Femur (tissue), 1 donor: ENCODE data around the gene FBXW7.

Source experiments
- DNase-seq: peaks from one replicate; pipeline ENCODE4 v3.0.0-alpha.2; 2017

FBXW7 gene

DNA sequence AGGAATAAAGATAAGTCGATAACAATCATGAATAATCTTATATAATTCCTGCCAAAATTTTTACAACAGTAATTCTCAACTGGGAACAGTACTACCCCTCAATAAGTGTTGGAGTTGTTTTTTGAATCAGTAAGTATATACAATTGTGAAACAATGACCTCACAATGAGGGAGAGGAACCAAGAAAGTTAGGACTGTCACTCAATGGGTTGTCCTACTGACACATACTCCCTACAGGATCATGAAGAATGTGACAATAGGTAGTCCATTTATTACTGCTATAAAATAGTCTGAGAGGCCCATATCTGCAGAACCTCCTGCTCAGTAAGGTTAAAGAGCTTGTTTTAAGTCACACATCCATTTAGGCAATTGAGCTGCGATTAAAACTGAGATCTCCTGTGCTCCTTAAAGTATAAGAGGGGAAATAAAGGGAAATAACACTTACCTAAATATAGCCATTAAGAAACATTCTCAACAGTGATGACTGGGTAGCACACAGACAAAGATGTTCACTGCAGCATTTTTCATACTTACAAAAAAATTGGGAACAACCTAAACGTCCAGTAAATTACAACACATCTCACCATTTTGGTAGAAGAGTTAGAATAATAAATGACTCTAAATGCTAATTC is 26.2 kb downstream of the FBXW7 start:
- DNase-seq = no peak

DNA sequence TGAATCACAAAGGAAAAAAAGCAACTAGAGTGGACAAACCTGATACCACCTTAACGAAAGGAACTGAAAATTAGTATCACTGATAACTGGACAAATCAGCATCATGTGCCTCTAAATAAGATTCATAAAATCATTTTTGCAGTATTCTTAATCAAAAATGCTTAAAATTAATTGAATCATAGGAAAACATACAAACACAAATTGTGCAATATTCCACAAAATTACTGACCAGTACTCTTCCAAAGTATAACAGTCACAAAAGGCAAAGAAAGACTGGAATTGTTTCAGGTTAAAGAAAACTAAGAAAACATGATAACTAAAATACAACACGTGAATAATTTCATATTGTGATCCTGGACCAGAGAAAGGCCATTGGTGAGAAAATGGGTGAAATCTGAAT is 27.1 kb downstream of the FBXW7 start:
- no peak for DNase-seq

DNA sequence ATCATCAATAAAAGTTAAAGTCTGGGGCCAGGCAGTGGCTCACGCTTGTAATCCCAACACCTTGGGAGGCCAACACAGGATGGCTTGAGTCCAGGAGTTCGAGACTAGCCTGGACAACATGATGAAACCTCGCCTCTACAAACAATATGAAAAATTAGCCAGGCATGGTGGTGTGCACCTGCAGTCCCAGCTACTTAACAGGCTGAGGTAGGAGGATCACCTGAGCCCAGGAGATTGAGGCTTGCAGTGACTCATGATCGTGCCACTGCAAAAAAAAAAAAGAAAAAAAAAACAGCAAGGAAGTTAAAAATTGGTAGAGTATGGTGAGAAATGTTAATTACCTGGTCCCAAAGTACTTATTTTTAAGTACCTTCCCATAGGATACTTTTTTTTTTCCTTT is 27.5 kb downstream of the FBXW7 start:
- DNase-seq = no peak

DNA sequence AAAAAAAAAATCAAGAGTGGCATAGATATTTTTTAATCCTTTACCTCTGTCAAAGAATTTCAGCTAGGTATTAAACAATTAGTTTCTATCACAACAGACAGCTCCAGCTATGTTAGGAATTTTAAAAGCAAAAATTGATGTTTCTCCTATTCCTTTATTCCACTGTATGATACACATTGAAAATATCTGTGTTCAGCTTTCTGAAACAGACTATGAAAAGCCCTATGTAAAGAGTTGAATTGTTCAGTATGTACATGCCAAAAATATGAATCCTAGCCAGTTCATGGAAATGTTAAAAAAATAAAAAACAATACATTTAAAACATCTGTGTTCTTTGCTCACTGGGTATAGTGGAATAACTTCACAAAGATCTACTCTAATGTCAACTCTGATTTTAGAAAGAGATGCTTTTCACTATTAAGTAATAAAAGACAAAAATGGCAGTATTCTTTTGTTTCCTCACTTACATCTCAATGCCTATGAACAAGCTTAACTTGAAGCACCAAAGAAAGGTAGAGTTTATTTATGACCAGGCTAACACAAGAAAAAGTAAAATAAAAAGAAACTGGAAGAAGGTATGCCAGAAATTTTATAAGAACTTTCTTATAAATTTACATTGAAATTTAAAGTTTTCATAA is 32.1 kb downstream of the FBXW7 start:
- DNase-seq = no peak

DNA sequence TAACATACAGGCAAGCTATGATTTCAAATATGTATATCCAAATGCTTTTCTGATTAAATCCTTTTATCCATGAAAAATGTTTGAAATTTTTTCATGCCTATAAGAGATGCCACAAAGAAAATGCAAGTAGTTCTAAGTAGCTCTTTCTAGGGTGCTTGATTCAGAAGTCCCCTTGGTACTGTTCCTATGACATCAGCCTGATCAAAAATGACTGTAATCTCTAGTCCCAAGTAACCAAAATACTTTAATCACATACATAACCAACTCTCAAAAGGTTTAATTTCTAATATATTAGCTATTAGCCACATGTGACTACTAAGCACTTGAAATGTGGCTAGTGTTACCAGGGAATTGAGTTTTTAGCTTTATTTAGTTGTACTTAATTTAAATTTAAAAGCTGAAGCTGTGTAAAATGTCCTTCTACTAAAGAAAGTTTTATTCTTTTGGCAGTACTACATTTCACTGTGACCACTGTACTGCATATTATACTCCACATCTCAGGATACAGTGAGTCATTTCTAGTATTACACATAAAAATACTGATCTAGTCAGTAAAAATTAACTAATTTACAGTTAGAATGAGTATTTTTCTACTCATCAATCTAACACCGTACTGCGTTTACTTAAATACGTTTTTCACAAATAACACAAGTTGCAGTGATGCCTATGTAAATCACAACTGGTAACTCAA is 33.9 kb downstream of the FBXW7 start:
- no peak for DNase-seq

DNA sequence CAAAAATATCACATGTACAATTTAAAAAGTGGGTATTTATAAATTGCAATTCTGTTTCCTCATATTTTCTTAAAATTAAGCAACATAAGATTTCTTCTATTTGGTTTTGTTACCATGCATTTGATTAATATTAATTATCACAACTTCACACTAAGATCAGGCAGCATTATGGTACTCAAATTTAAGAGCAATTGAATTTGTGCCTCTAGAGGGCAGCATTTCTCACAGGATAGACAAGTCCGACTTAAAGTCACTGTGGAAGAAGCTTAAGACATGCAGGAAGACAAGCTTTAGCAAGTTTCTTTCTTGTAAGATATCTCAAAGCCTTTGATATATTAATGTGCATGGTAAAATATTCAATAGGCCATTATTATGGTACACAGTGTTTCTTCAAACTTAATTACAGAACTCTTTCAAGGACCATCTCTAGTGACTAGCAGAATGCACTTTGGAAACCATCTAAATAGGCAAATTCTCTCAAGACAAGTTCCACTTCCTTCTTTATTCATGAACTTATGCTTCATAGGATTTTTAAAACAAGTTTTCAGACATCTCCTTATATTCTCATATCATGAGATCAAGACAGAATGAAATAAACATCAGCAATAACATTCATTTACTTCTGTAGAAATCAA is 35.0 kb downstream of the FBXW7 start:
- peak; percentile 30 for DNase-seq

DNA sequence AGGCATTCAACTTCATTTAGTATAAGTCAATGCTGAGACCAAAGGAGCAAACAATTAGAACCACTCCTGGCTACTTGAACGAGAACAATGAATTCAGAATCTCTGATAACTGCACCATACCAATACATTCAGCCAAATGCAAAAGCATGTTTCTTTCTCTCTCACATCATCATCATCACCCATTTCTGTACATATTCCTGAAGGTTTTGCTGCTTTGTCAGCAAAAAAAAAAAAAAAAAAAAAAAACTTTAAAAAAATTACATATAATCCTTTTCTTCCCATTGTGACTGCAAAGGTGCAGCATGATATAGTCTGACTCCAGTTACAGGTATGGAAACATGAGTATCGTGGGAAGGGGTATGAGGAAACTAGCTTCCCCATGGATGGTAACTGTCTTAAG is 35.6 kb downstream of the FBXW7 start:
- no peak for DNase-seq

DNA sequence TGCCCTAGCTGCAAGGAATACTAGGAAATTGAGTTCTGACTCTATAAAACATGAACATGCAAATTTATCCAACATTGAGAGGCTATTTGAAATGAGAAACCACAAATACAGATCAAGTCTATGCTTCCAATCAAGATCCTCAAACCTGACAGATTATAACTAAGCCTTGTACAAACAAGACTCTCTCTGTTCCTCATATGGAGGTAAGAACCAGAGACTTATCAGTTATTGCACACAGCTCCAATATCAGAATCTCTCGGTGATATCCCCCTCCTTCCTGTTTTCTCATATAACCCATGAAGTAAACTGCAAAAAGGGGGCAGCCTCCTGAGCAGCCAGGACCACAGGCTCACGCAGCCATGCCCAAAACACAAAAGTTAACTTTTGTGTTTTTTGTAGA is 36.5 kb downstream of the FBXW7 start:
- no peak for DNase-seq

DNA sequence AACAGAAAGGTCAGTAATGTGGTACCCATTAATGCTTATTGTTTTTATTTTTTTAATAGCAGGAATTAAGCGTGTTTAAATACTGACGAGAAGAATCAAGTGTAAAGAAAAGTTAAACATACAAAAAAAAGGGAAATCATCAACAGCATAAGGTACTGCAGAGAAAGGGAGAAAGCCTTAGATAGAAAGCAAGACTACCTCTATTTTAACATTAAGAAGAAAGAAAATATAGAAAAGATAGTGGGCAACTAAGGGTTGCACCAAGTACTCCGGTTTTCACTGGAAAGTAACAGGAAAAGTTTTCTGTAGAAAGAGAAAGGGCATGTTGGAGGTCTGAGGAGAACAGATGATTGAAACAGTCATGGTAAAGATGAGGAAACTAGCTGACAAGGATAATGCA is 41.9 kb downstream of the FBXW7 start:
- no peak for DNase-seq

DNA sequence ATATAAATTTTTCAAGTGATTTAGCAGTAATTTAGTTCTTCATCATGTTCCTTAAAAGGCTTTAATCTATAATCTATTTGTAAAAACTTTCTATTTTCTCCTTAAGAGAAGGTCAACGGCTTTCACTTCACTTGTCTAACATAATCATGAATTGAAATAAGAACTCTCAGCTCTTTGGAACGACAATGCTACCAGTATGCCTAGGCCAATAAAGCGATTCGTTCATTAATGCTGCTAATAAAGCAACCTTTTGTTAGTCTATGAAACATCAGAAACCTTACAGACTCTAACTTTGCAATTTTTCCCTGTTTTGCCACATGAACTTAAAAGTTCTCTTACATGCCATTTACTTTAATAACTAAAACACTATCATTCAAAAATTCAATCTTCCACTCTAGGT is 47.6 kb downstream of the FBXW7 start:
- no peak for DNase-seq

DNA sequence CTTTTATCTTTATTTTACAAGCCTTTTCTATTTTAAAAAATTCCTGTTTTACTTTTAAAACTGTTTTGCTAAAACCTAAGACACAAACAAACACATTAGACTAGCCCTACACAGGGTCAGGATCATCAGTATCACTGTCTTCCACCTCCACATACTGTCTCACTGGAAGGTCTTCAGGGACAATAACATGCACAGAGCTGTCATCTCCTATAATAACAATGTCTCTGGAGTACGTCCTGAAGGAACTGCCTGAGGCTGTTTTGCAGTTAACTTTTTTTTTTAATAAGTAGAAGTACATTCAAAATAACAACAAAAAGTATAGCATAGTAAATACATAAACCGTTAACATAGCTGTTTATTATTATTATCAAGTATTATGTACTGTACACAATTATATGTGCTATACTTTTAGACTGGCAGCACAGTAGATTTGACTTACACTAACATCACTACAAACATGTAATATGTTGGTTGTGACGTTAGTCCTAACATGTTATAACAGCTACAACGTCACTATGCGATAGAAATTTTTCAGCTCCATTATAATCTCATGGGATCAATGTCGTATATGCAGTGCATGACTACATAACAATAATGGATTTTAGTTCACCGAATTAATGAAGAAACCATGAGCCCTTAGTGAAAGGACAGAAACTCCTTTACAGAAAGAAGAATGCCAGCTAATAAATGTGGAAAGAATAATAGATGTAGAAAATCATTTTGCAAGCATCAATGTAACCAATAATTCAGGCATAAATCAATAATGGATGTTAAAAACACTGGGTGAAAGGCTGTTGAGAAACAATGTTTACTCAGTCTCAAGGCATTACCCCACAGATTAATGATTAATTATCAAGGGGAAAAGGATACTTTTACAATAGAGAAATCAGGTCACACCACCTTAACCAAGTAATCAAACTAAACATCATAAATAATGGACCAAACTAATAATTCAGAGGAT is 49.2 kb downstream of the FBXW7 start:
- no peak for DNase-seq

DNA sequence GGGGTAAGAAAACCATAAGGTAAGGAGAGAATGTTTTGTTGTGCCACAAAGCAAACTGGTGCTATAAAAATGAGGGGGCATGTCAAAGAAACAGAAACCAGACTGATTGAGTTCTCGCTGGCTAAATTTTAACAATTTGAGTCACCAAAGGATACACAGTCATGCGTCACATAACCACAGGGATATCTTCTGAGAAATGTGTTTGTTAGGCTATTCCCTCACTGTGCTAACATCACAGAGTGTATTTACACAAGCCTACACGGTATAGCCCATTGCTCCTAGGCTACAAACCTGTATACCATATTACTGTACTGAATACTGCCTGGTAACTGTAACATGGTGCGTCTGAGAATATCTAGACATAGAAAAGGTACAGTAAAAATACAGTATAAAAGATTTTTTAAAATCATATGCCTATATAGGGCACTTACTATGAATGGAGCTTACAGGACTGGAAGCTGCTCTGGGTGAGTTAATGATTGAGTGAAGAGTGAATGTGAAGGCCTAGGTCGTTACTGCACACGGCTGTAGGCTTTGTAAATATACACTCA is 50.1 kb downstream of the FBXW7 start:
- no peak for DNase-seq

DNA sequence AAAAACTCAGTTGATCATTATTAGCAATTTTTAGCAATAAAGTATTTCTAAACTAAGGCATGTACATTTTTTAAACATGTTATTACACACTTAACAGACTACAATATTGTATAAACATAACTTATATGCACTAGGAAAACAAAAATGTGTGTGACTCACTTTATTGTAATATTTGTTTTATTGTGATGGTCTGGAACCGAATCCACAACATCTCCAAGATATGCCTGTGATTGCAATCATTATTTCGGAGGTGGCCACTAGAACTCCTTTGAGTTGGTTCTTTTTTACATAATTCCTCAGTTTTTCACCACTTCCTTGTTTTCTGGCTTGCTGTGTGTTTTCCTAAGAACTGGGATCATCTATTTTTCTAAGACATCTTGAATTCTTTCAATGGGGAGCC is 53.7 kb downstream of the FBXW7 start:
- no peak for DNase-seq

DNA sequence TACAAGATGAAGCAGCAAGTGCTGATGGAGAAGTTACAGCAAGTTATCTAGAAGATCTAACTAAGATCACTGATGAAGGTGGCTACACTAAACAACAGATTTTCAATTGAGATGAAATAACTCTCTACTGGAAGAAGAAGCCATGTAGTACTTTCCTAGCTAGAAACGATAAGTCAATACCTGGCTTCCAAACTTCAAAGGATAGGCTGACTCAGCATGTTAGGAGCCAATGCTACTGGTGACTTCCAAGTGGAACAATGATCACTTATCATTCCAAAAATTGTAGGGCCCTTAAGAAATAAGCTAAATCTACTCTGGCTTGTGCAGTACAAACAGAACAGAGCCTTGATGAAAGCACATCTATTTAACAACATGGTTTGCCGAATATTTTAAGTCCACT is 55.0 kb downstream of the FBXW7 start:
- no peak for DNase-seq

DNA sequence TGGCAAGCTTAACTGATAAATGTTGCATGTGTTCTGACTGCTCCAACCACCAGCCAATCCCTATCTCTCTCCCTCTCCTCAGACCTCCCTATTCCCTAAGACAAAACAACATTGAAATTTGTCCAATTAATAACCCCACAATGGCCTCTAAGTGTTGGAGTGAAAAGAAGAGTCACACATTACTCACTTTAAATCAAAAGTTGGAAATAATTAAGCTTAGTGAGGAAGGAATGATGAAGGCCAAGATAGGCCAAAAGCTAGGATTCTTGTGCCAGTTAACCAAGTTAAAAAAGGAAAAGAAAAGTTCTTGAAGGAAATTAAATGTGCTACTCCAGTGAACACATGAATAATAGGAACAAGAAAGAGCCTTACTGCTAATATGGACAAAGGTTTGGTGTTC is 55.6 kb downstream of the FBXW7 start:
- DNase-seq = no peak

DNA sequence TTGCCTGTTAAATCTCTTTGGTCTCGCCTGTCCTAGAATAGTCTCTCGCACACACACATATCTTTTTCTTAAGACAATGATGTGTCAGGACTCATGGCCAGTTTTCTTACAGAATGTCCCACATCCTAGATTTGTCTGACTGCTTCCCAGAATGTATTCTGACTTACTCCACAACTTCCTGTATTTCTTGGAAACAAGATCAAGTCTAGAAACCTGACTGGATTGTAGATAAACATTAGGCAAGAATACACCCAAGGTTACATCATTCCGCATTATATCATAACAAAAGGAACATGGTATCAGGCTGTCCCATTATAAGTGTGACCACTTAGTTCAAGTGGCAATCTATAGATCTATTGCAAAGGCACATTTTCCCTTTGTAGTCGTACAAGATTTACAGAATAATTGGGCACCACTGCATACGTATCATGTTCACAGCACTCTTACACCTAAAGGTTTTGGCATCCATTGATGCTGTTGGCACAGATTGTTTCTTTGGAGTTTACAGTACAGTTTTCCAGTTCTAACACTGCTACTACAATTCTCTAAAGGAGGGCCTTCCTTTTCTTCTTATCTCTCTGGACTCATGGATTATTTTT is 56.4 kb downstream of the FBXW7 start:
- no peak for DNase-seq

DNA sequence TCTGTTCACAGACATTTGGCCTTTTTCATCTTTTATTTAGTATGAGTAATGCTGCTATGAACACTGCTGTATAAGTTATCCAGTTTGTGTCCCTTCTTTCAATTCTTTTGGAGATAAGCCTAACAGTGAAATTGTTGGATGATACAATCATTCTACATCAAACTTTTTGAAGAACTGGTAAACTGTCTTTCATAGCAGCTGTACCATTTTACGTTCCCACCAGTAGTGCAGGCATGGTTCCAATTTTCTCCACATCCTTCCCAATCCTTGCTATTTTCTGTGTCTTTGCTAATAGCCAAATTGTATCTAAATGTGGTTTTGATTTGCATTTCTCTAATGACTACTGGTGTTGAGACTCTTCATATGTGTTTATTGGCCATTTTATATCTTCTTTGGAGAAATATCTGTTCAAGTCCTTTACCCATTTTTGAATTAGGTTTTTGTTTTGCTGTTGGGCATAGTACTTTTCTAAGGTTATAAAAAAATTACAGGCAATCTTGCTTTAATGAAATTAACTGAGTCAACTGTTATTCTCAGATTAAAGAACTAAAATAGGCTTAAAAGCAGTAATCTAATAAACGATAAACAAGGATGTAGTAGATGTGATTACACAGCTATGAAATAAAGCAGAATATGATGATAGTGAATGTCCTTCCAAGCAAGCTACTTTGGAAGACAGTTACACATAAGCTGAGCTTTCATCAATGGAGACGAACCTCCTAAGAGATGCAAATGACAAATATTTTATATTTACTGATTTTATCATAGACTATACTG is 57.2 kb downstream of the FBXW7 start:
- no peak for DNase-seq

DNA sequence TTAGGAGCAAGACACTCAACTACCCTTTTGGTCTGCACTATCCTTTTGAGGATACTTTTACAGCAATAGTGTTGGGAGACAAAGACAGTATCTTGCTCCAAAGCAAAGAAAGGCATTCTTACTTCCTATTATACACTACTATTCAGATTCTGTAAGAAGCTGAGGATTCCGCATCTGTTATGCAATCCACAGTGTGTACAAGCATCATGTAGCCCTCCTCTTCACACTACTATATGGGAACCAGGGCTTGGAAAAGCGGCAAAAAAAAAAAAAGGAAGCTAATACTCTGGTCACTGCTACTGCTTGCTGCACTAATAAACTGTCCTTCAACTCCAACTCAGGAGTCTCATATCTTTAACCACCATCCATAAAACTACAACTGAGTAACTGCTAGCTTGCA is 59.1 kb downstream of the FBXW7 start:
- no peak for DNase-seq

DNA sequence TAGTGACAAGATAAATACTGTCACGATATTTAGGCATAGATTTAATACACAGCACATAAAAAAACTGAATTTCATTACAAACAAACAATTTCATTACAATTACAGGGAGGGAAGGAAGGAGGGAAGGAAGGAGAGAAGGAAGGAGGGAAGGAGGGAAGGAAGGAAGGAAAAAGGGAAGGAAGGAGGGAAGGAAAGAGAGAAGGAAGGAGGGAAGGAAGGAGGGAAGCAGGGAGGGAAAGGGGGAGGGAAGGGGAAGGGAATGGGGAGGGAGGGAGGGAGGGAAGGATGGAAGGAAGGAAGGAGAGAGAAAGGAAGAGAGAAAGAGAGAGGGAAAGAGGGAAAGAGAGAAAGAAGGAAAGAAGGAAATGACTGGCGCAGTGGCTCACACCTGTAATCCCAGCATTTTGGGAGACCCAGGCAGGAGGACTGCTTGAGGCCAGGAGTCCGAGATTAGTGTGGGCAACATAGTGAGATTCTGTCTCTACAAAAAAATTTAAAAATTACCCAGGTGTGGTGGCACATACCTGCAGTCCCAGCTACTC is 64.6 kb downstream of the FBXW7 start:
- DNase-seq = no peak

DNA sequence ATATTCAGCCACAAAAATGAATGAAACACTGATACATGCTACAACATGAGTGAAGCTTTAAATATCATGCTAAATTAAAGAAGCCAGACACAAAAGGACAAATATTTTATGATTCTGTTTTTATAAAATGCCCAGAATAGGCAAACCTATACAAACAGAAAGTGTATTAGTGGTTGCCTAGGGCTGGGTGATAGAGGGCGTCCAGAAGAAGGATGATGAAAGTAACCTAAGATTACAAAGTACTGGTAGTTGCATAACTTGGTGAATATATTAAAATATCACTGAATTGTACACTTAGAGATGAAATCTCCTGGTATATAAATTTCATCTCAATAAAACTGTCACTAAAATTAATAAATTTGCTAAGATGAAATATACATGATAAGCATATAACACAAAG is 67.5 kb downstream of the FBXW7 start:
- DNase-seq = no peak

DNA sequence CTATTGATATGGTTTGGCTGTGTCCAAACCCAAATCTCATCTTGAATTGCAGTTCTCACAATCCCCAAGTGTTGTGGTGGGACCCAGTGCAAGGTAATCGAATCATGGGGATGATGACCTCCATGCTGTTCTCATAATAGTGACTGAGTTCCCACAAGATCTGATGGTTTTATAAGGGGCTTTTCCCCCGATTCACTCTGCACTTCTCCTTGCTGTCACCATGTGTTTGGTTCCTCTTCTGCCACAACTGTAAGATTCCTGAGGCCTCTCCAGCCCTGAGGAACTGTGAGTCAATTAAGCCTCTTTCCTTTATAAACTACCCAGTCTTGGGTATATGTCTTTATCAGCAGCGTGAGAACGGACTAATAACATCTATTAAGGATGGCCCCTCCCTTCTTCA is 68.8 kb downstream of the FBXW7 start:
- DNase-seq = no peak
